ENCODE results near the gene NXF1. TPM values are rescaled to one million over a fixed set of nuclear protein-coding genes. Genes with fewer than 3 reads are reported as not detected.

NXF1 gene
- polyA plus RNA-seq, 1 of the 3 experiments (the other 2 are of a cell fraction) = 59.7 TPM

- TF ChIP-seq FOXM1 (IDR thresholded peaks at IDR 0.05; ENCODE audit: low read depth) (no peak), GABPA (IDR thresholded peaks at IDR 0.05; ENCODE audit: low read depth) (peak; percentile 89), POLR2AphosphoS5 (IDR thresholded peaks at IDR 0.05; ENCODE audit: low read depth, low read length) (peak; percentile 86), REST (IDR thresholded peaks at IDR 0.05; ENCODE audit: low read depth, low read length) (no peak), SMC3 (IDR thresholded peaks at IDR 0.05; ENCODE audit: low read depth, low read length) (no peak), TCF12 (IDR thresholded peaks at IDR 0.05) (no peak), YY1 (IDR thresholded peaks at IDR 0.05; ENCODE audit: low read depth) (peak; percentile 68; the same call in 1 of the 2 replicates), GATA2 (CRISPR knock-in tag; IDR thresholded peaks at IDR 0.05) (no peak), JUND (IDR thresholded peaks at IDR 0.05) (no peak), NRF1 (IDR thresholded peaks at IDR 0.05; ENCODE audit: low read depth, low read length) (no peak), ELF1 (IDR thresholded peaks at IDR 0.05) (peak; percentile 80), RCOR1 (IDR thresholded peaks at IDR 0.05; ENCODE audit: low read length) (no peak), SIN3A (IDR thresholded peaks at IDR 0.05; ENCODE audit: borderline replicate concordance, low read depth, low read length) (no peak), NFIC (IDR thresholded peaks at IDR 0.05; ENCODE audit: borderline replicate concordance) (no peak), CHD2 (IDR thresholded peaks at IDR 0.05; ENCODE audit: low read length, partially characterized antibody) (peak; percentile 92), EP300 (IDR thresholded peaks at IDR 0.05; ENCODE audit: borderline replicate concordance in 1 of 2, low read depth in 1 of 2, low read length in 1 of 2) (no peak), RXRA (IDR thresholded peaks at IDR 0.05; ENCODE audit: borderline replicate concordance, low read depth) (no peak), USF1 (IDR thresholded peaks at IDR 0.05; ENCODE audit: borderline replicate concordance, low read depth) (no peak), RFX5 (IDR thresholded peaks at IDR 0.05; ENCODE audit: low read length) (no peak), IRF3 (IDR thresholded peaks at IDR 0.05; ENCODE audit: low read depth, low read length) (peak; percentile 78), TEAD4 (IDR thresholded peaks at IDR 0.05; ENCODE audit: borderline replicate concordance, insufficient read depth) (no peak)
- TF ChIP-seq, protein P1, sequence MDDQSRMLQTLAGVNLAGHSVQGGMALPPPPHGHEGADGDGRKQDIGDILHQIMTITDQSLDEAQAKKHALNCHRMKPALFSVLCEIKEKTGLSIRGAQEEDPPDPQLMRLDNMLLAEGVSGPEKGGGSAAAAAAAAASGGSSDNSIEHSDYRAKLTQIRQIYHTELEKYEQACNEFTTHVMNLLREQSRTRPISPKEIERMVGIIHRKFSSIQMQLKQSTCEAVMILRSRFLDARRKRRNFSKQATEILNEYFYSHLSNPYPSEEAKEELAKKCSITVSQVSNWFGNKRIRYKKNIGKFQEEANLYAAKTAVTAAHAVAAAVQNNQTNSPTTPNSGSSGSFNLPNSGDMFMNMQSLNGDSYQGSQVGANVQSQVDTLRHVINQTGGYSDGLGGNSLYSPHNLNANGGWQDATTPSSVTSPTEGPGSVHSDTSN (IDR thresholded peaks at IDR 0.05) = peak; percentile 97
Measured at GRCh38 chr11:62753736-62754603, 51.3 kb downstream of the NXF1 start, which contains the start of gene ZBTB3 (continued).

Measured in SK-N-SH (cell line).